SK-N-SH (cell line): ENCODE results near the gene VPS51. TPM values are rescaled to one million over a fixed set of nuclear protein-coding genes. Genes with fewer than 3 reads are reported as not detected.

Experiments used
- CTCF ChIA-PET: fragments of 300-600, 350-600 bp; formaldehyde crosslinking; extraction: SDS; loops from one replicate; lab custom pipeline; 2021; lab: Yijun Ruan, JAX
- POLR2A ChIA-PET: fragments of 350-600 bp; sonication (Branson Sonifier 250); formaldehyde crosslinking; extraction: SDS; loops from one replicate; lab custom pipeline; 2020; ENCODE audit warnings: antibody characterized with exemption, inconsistent platforms; lab: Yijun Ruan, JAX
- DNase-seq: peaks from one replicate; pipeline ENCODE4 v3.0.0; 2012
- H2AFZ ChIP-seq: fragments of 200-600 bp; sonication (generic); 2 replicates; pipeline ENCODE4 v1.8.1; 2016; ENCODE audit warnings: antibody characterized with exemption, mild to moderate bottlenecking, low read depth
- H3F3A ChIP-seq: fragments of 200-600 bp; sonication (generic); replicated peaks from 2 replicates; pipeline ENCODE3; 2016; ENCODE audit warnings: antibody characterized with exemption, mild to moderate bottlenecking; ENCODE audit not compliant: insufficient read depth
- H3K27ac ChIP-seq, 2 experiments: fragments of 200-500 bp in 1 of 2; fragments of 200-600 bp in 1 of 2; sonication (Bioruptor generic) in 1 of 2; sonication (generic), shearing (Covaris generic) in 1 of 2; 2 replicates each; pipeline versions ENCODE4 v1.5.1 to v1.6.1; 2014 to 2016; ENCODE audit warnings: low read depth in 2 of 2, inconsistent platforms in 1 of 2, low read length in 1 of 2, mild to moderate bottlenecking in 1 of 2, mixed read lengths in 1 of 2
- H3K27me3 ChIP-seq: fragments of 200-600 bp; sonication (generic), shearing (Covaris generic); 2 replicates; pipeline ENCODE4 v1.6.1; 2016; ENCODE audit warnings: mixed run types; ENCODE audit not compliant: insufficient read depth
- H3K36me3 ChIP-seq, 2 experiments: fragments of 200-500 bp in 1 of 2; fragments of 200-600 bp in 1 of 2; sonication (Bioruptor generic) in 1 of 2; sonication (generic) in 1 of 2; replicated peaks in 1 of 2; 2 replicates each; pipeline versions ENCODE3 to v1.5.1; 2014 to 2016; ENCODE audit warnings: low read length in 1 of 2, mild to moderate bottlenecking in 1 of 2; ENCODE audit not compliant: insufficient read depth in 2 of 2, control insufficient read depth in 1 of 2
- H3K4me1 ChIP-seq, 2 experiments: fragments of 200-500 bp in 1 of 2; fragments of 200-600 bp in 1 of 2; sonication (Bioruptor generic) in 1 of 2; sonication (generic), shearing (Covaris generic) in 1 of 2; 2 replicates each; pipeline versions ENCODE4 v1.5.1 to v1.6.1; 2014 to 2016; ENCODE audit warnings: low read depth in 1 of 2, low read length in 1 of 2, mixed run types in 1 of 2; ENCODE audit not compliant: insufficient read depth in 2 of 2, control insufficient read depth in 1 of 2
- H3K4me2 ChIP-seq: fragments of 200-600 bp; sonication (generic), shearing (Covaris generic); 2 replicates; pipeline ENCODE4 v1.6.1; 2017; ENCODE audit warnings: mixed run types
- H3K4me3 ChIP-seq, 2 experiments: fragments of 200-500 bp in 1 of 2; fragments of 200-600 bp in 1 of 2; sonication (Bioruptor generic) in 1 of 2; sonication (generic), shearing (Covaris generic) in 1 of 2; 2 replicates each; pipeline versions ENCODE4 v1.5.1 to v1.8.1; 2014 to 2016; ENCODE audit warnings: low read depth in 2 of 2, inconsistent platforms in 1 of 2, low read length in 1 of 2, mild to moderate bottlenecking in 1 of 2, mixed read lengths in 1 of 2, moderate library complexity in 1 of 2
- H3K79me2 ChIP-seq: fragments of 200-600 bp; sonication (generic); 2 replicates; pipeline ENCODE4 v1.8.1; 2017; ENCODE audit warnings: mild to moderate bottlenecking; ENCODE audit not compliant: insufficient read depth
- H3K9ac ChIP-seq: fragments of 200-600 bp; sonication (generic); 2 replicates; pipeline ENCODE4 v1.6.1; 2017; ENCODE audit warnings: mixed run types
- H3K9me2 ChIP-seq: fragments of 200-600 bp; sonication (generic); 2 replicates; pipeline ENCODE4 v1.6.1; 2017; ENCODE audit warnings: mixed run types
- H3K9me3 ChIP-seq: fragments of 200-600 bp; sonication (generic); 2 replicates; pipeline ENCODE4 v1.6.1; 2017; ENCODE audit warnings: mixed run types, mild to moderate bottlenecking, moderate library complexity
- H4K20me1 ChIP-seq: fragments of 200-600 bp; sonication (generic); 2 replicates; pipeline ENCODE4 v1.6.1; 2017; ENCODE audit warnings: mild to moderate bottlenecking, mixed run types; ENCODE audit not compliant: insufficient read depth
- EP300 ChIP-seq, 2 experiments: IDR thresholded peaks; 2 replicates each; pipeline versions ENCODE4 v1.4.0 to v1.6.1; 2012; ENCODE audit warnings: borderline replicate concordance in 1 of 2, low read depth in 1 of 2, low read length in 1 of 2
- FOXM1 ChIP-seq: IDR thresholded peaks from 2 replicates; pipeline ENCODE4 v1.4.0; 2012; ENCODE audit warnings: low read depth, mild to moderate bottlenecking
- GATA2 ChIP-seq: sonication (generic); formaldehyde crosslinking; IDR thresholded peaks from 2 replicates; pipeline ENCODE4 v1.5.0; 2020; ENCODE audit warnings: mild to moderate bottlenecking, missing genetic modification reagents
- JUND ChIP-seq: IDR thresholded peaks from 2 replicates; pipeline ENCODE4 v1.4.0; 2012
- MAX ChIP-seq: IDR thresholded peaks from 2 replicates; pipeline ENCODE4 v1.4.0; 2012; ENCODE audit warnings: low read depth
- NFIC ChIP-seq: IDR thresholded peaks from 2 replicates; pipeline ENCODE4 v1.4.0; 2012; ENCODE audit warnings: borderline replicate concordance
- NRF1 ChIP-seq: IDR thresholded peaks from 2 replicates; pipeline ENCODE4 v1.6.1; 2012; ENCODE audit warnings: low read depth, mild to moderate bottlenecking, low read length
- PBX3 ChIP-seq: IDR thresholded peaks from 2 replicates; pipeline ENCODE4; 2012
- RCOR1 ChIP-seq: fragments of 150-350 bp; IDR thresholded peaks from 2 replicates; pipeline ENCODE4 v1.6.1; 2017; ENCODE audit warnings: antibody characterized with exemption, low read length
- RXRA ChIP-seq: IDR thresholded peaks from 2 replicates; pipeline ENCODE4 v1.4.0; 2012; ENCODE audit warnings: low read depth, mild to moderate bottlenecking, borderline replicate concordance
- SMC3 ChIP-seq: IDR thresholded peaks from 2 replicates; pipeline ENCODE4 v1.6.1; 2012; ENCODE audit warnings: low read depth, low read length, improper control_type of control experiment
- TEAD4 ChIP-seq: IDR thresholded peaks from 2 replicates; pipeline ENCODE4 v1.4.0; 2012; ENCODE audit warnings: mild to moderate bottlenecking, borderline replicate concordance; ENCODE audit not compliant: insufficient read depth
- USF1 ChIP-seq: IDR thresholded peaks from 2 replicates; pipeline ENCODE4 v1.4.0; 2012; ENCODE audit warnings: low read depth, borderline replicate concordance
- WGBS: methylation state at CpG from one replicate; pipeline ENCODE4 v1.1.6; 2017; ENCODE audit warnings: low lambda C conversion rate; 5-methylcytosine and 5-hydroxymethylcytosine counted together
- polyA plus RNA-seq, 3 experiments: library from polyadenylated mRNA; depleted of rRNA; stranded (reverse); fragments of >200 nt; gene quantifications; 2 replicates each; pipeline ENCODE4 v1.2.3, GENCODE V29; 2012

Gene VPS51
- polyA plus RNA-seq, 1 of the 3 experiments (the other 2 are of a cell fraction) = 59.9 TPM

- H3K9me3 ChIP-seq = no peaks in the 10 kb centered on the region
- H3K79me2 ChIP-seq = peaks cover 33% of the 10 kb centered on the region; the same call in 1 of the 2 replicates
- WGBS = 95% methylated on average over 9 of the region's 13 CpGs
- no peak overlapping the region for H3K4me3 ChIP-seq
- no peaks in the 10 kb centered on the region; the same call in 1 of the 2 replicates for H4K20me1 ChIP-seq
- peaks cover 19 to 72% of the 10 kb centered on the region in 2 experiments for H3K36me3 ChIP-seq
- no peaks in the 10 kb centered on the region for H3K27me3 ChIP-seq
- no peak for DNase-seq
- H3K9ac ChIP-seq = no peak overlapping the region
- no peak overlapping the region for H3K4me2 ChIP-seq
- ChIA-PET CTCF (interaction anchor here (0.8 to 4.3 kb wide), 5 partner anchors 12 to 386 kb away, joined by 3 to 23 read pairs (median 7); partner anchors contain the start of genes ARL2, RASGRP2, TM7SF2 and ZNHIT2), POLR2A (no interaction called here)
- TF ChIP-seq JUND = no peak
- TF ChIP-seq GATA2 (CRISPR knock-in tag) = no peak
- TF ChIP-seq PBX3 = no peak
- no peak for TF ChIP-seq USF1
- H3K4me1 ChIP-seq = peaks cover 0 to 17% of the 10 kb centered on the region in 2 experiments; a peak in 2 of 4 replicates
- H3F3A ChIP-seq = peaks cover 10% of the 10 kb centered on the region
- H3K27ac ChIP-seq = no peak overlapping the region
- no peak overlapping the region for H2AFZ ChIP-seq
- H3K9me2 ChIP-seq = no peaks in the 10 kb centered on the region
Observed at GRCh38 chr11:65129649-65130441, 33.8 kb downstream of the VPS51 start.

GRCh38 chr11:65130631-65131416 is 34.8 kb downstream of the VPS51 start:
- ChIA-PET CTCF (interaction anchor here (2.4 to 4.3 kb wide), 3 partner anchors 13 to 20 kb away, joined by 6 to 23 read pairs (median 22); partner anchors contain the start of genes TM7SF2 and ZNHIT2), POLR2A (interaction anchor here (1.4 kb wide), 1 partner anchor 9 kb away, joined by 8 read pairs; the partner anchor contains the start of genes FAU and MRPL49)
- Histone ChIP-seq H3K9ac (no peak overlapping the region), H3K79me2 (peaks cover 28% of the 10 kb centered on the region; the same call in 1 of the 2 replicates), H3K27me3 (no peaks in the 10 kb centered on the region), H3K9me2 (no peaks in the 10 kb centered on the region), H4K20me1 (no peaks in the 10 kb centered on the region; the same call in 1 of the 2 replicates), H2AFZ (no peak overlapping the region), H3F3A (peaks cover 10% of the 10 kb centered on the region), H3K9me3 (no peaks in the 10 kb centered on the region), H3K4me2 (no peak overlapping the region), H3K36me3 (peaks cover 19 to 63% of the 10 kb centered on the region in 2 experiments), H3K27ac (no peak overlapping the region; a peak in 1 of 4 replicates), H3K4me1 (peaks cover 0 to 24% of the 10 kb centered on the region in 2 experiments; a peak in 2 of 4 replicates), H3K4me3 (no peak overlapping the region)
- TF ChIP-seq MAX (no peak), EP300 (IDR thresholded peaks at IDR 0.05; ENCODE audit: borderline replicate concordance in 1 of 2, low read depth in 1 of 2, low read length in 1 of 2) (no peak), NFIC (no peak), SMC3 (no peak), FOXM1 (no peak), RCOR1 (no peak), TEAD4 (no peak), RXRA (no peak), NRF1 (no peak), USF1 (no peak)
- DNase-seq = no peak
- WGBS = 95% methylated on average over 13 of the region's 19 CpGs
